Colonic mucosa (tissue), 4 donors: ENCODE data around the gene LRRC51. TPM values are rescaled to one million over a fixed set of nuclear protein-coding genes. Genes with fewer than 3 reads are reported as not detected.

Experiments
- DNase-seq: peaks from one replicate; pipeline ENCODE4 v3.0.0-alpha.2; 2020
- H3K27ac ChIP-seq: fragments of 200-600 bp; one replicate; pipeline ENCODE4 v1.8.0; 2021
- H3K27me3 ChIP-seq: fragments of 200-600 bp; one replicate; pipeline ENCODE4 v1.8.0; 2021
- H3K36me3 ChIP-seq: fragments of 200-600 bp; one replicate; pipeline ENCODE4 v1.8.0; 2021
- H3K4me1 ChIP-seq: fragments of 200-600 bp; one replicate; pipeline ENCODE4 v1.8.0; 2021; ENCODE audit warnings: mild to moderate bottlenecking
- H3K4me3 ChIP-seq: fragments of 200-600 bp; one replicate; pipeline ENCODE4 v1.8.0; 2021
- H3K9ac ChIP-seq, 2 donors: one replicate each; pipeline ENCODE4 v1.7.0; 2013; ENCODE audit warnings: control low read depth in 2 of 2, low read depth in 2 of 2, low read length in 2 of 2
- H3K9me3 ChIP-seq: fragments of 200-600 bp; one replicate; pipeline ENCODE4 v1.8.0; 2021
- intact Hi-C: fragments of 100-400 bp; cut with DNase I; formaldehyde crosslinking; loops from one replicate; pipeline ENCODE4 v1.14.1; 2022
- total RNA-seq, 2 donors: library from RNA; stranded (reverse); fragmentation: NEBNext Ultra II Directional in 1 of 2; extraction: Animal tissue kit (Norgen Biotek cat#: 25700) in 1 of 2; gene quantifications; one replicate each; pipeline ENCODE4 v1.2.1, GENCODE V29; 2021
- TF ChIP-seq, protein P1 (sequence below): fragments of 200-600 bp; IDR thresholded peaks from one replicate; pipeline ENCODE4 v1.8.0; 2022; ENCODE audit warnings: antibody characterized with exemption, mild to moderate bottlenecking
- donor health status: healthy.
- donor health status: DM: no; HTN: no; CAD: no.
- donor health status: DM: no; HTN: no; CAD: no.

Gene LRRC51, protein sequence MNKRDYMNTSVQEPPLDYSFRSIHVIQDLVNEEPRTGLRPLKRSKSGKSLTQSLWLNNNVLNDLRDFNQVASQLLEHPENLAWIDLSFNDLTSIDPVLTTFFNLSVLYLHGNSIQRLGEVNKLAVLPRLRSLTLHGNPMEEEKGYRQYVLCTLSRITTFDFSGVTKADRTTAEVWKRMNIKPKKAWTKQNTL
- total RNA-seq: 10 to 100 TPM in 1 of 2 donors, 1 to 10 TPM in 1; 6.2 to 10.9 TPM

DNA sequence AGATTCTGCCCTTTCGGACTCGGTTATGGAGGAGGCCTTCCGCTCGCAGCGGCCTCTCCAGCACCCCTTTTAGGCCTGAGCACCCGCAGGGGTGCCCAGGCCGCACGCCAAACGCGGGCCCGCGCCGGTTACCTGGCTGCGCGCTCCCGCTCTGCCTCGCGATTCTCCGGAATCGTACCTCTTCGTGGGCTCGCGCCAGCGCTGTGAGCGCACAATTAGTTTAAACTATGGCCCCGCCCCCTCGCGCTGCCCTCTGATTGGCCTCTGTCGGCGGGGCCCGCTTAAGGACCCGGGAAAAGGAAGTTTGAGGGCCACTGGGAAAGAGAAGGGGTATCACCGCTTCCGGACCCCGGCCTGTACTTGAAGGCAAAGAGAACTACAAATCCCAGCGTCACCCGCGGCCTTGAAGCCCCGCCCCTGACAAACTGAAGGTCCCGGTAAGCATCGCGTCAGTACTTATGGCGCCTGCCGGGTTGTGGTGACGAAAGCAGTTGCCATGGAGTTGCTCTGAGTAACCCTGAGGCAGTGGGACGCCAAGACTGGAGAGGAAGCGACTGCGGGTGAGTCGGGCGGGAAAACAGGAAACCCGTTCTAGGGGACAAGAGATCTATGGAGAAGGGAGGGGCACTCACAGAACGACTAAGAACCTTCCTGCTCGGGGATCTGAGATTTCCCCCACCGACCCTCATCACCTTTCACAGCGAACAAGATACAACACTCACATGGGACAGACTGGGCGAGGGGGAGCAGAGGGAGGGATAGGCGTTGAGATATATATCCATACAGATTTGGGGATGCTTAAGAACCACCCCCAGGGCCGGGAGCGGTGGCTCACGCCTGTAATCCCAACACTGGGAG is at the start of gene LRRC51, which contains the start of gene NUMA1:
Gene LRRC51 (plus strand): TSS at position 525 of the 858 bp plus-strand sequence. CDS start 8,234 bp downstream, outside the sequence.
Gene NUMA1 (minus strand): TSS at position 217 of the 858 bp plus-strand sequence. CDS start 44,599 bp downstream, outside the sequence.
- intact Hi-C loops: no loop called here

DNA sequence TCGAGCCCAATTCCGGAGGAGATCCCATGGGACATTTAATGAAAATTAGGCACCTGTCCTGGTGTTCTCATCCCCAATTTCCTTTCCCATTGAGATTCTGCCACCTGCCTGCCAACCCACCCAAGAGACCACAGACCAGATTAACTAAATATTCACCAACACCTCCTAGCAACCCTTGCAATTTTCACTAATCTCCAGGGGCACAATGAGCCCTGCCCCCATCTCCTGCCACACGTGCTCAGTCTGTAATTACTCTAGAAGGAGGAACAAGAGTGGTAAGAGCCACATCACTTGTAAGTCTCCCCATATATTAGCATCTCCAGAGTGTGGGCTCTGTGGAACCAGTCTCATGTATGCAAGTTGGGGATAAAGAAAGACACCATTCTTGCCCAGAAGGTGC is 44.0 kb upstream of the LRRC51 start:
- no peak for DNase-seq
- TF ChIP-seq, protein P1, sequence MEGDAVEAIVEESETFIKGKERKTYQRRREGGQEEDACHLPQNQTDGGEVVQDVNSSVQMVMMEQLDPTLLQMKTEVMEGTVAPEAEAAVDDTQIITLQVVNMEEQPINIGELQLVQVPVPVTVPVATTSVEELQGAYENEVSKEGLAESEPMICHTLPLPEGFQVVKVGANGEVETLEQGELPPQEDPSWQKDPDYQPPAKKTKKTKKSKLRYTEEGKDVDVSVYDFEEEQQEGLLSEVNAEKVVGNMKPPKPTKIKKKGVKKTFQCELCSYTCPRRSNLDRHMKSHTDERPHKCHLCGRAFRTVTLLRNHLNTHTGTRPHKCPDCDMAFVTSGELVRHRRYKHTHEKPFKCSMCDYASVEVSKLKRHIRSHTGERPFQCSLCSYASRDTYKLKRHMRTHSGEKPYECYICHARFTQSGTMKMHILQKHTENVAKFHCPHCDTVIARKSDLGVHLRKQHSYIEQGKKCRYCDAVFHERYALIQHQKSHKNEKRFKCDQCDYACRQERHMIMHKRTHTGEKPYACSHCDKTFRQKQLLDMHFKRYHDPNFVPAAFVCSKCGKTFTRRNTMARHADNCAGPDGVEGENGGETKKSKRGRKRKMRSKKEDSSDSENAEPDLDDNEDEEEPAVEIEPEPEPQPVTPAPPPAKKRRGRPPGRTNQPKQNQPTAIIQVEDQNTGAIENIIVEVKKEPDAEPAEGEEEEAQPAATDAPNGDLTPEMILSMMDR: no peak
- Histone ChIP-seq H3K9me3 (no peaks in the 10 kb centered on the region), H3K9ac (no peak overlapping the region), H3K4me3 (no peak overlapping the region), H3K27ac (no peak overlapping the region), H3K36me3 (peaks cover 3% of the 10 kb centered on the region), H3K4me1 (peaks cover 12% of the 10 kb centered on the region), H3K27me3 (no peaks in the 10 kb centered on the region)
- intact Hi-C loops: no loop called here

More for the DNA sequence above, at the start of gene LRRC51, which contains the start of gene NUMA1:
- no peaks in the 10 kb centered on the region for H3K4me1 ChIP-seq
- no peaks in the 10 kb centered on the region for H3K9me3 ChIP-seq
- DNase-seq: peak; percentile 100
- H3K27ac ChIP-seq: peak within 1 kb of the TSS; percentile 88
- no peaks in the 10 kb centered on the region for H3K36me3 ChIP-seq
- TF ChIP-seq, protein P1: no peak
- peak within 1 kb of the TSS; percentile 76 for H3K4me3 ChIP-seq
- no peaks in the 10 kb centered on the region for H3K27me3 ChIP-seq
- peak within 1 kb of the TSS; percentile 66 to 92 for H3K9ac ChIP-seq

DNA sequence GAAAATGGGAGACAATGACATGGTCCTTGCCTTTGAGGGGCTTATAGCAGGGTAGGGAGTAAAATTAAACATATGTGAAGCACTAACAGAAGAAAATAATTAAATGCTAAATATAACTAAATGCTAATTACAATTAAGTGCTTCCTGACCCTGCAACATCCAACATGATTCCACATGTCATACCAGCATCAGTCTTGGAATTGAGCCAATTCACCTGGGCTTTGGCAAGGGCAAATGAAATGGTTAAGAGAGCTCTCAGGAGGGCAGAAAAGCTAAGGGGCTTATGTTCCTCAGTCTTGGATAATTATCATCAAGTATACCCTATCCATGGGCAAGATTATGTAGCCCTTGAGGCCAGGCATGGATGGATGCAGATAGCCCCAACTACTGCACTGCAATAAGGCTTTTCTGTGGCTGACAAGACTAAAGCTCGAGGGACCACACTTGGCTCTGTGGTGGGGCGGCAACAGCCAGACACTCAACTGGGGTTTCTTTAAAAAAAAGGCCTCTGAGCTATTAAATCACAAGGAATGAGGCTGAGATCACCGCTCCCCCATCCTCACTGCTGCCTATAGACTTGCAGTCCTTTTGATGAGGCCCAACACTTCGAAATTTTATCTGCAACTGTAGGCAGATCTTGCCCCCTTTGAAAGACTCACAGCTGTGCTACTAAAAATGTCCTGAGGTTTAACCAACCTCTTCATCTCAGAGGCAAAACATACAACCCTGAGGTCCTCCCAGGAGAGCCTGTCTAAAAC is 42.9 kb upstream of the LRRC51 start:
- TF ChIP-seq, protein P1: no peak
- Histone ChIP-seq H3K36me3 (peaks cover 3% of the 10 kb centered on the region), H3K9ac (peak overlapping the region in 1 of 2 donors; percentile 97), H3K4me3 (peak overlapping the region; percentile 6), H3K27ac (peak overlapping the region; percentile 99), H3K4me1 (peaks cover 15% of the 10 kb centered on the region), H3K9me3 (no peaks in the 10 kb centered on the region), H3K27me3 (no peaks in the 10 kb centered on the region)
- no peak for DNase-seq
- intact Hi-C loops: no loop called here

DNA sequence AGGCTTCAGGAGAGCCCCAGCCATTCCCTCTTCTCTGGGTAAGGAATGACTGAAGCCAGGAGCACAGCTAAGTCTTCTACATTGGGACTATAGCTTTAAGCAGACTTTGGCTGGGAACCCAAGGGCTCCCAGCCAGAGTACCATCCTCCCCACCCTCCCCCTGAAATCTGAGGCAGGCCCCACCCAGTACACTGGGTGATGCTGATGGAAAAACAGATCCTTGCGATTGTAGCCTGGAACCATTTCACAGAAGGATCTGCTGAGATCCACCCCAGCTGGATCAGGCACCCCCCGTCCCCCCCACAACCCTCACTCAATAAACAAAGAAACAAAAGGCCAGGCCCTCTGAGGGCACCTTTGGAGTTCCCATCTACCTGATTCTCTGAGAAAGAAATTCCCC is 42.2 kb upstream of the LRRC51 start:
- H3K9me3 ChIP-seq: no peaks in the 10 kb centered on the region
- H3K27ac ChIP-seq: peak overlapping the region; percentile 99
- no peak overlapping the region for H3K4me3 ChIP-seq
- TF ChIP-seq, protein P1: no peak
- H3K36me3 ChIP-seq: peaks cover 2% of the 10 kb centered on the region
- no peaks in the 10 kb centered on the region for H3K27me3 ChIP-seq
- intact Hi-C loops: no loop called here
- H3K9ac ChIP-seq: peak overlapping the region in 1 of 2 donors; percentile 97
- peaks cover 18% of the 10 kb centered on the region for H3K4me1 ChIP-seq
- peak; percentile 73 for DNase-seq
